Neural crest cell (in vitro differentiated cells): ENCODE measurements around the gene FRMD5. TPM values are rescaled to one million over a fixed set of nuclear protein-coding genes. Genes with fewer than 3 reads are reported as not detected.
"Not testable (repeated sequence)": the region's sequence is repeated elsewhere in the genome, so short reads cannot be mapped to it uniquely, and the experiment has no call there.

Source experiments
- DNase-seq: peaks from one replicate; pipeline ENCODE4 v3.0.0; 2021; ENCODE audit warnings: low read depth, mixed read lengths, low spot score
- H3K27ac Mint-ChIP-seq: one replicate; pipeline ENCODE4 v1.8.0; 2021; ENCODE audit warnings: mild to moderate bottlenecking, mixed read lengths; ENCODE audit not compliant: unreplicated experiment
- H3K27me3 Mint-ChIP-seq: 2 replicates; pipeline ENCODE4 v1.8.0; 2021; ENCODE audit warnings: low read depth, mild to moderate bottlenecking, mixed read lengths
- H3K36me3 Mint-ChIP-seq: 2 replicates; pipeline ENCODE4 v1.8.0; 2021; ENCODE audit warnings: low read depth, mild to moderate bottlenecking, mixed read lengths
- H3K4me1 Mint-ChIP-seq: 2 replicates; pipeline ENCODE4 v1.8.0; 2021; ENCODE audit warnings: mixed read lengths
- H3K4me3 Mint-ChIP-seq: one replicate; pipeline ENCODE4 v1.8.0; 2021; ENCODE audit warnings: mild to moderate bottlenecking, mixed read lengths
- H3K9me3 Mint-ChIP-seq: 2 replicates; pipeline ENCODE4 v1.8.0; 2021; ENCODE audit warnings: mixed read lengths
- total RNA-seq: library from RNA; stranded (reverse); gene quantifications from 2 replicates; pipeline ENCODE4 v1.2.1, GENCODE V29; 2021
- TF ChIP-seq, protein P1 (sequence below): fragments of 200-600 bp; sonication (generic); conservative IDR thresholded peaks from 2 replicates; pipeline ENCODE4 v1.5.0; 2021; ENCODE audit warnings: antibody characterized with exemption, mild to moderate bottlenecking

Gene FRMD5
- total RNA-seq, 1 donor from 2014 or later = 4.3 TPM

DNA sequence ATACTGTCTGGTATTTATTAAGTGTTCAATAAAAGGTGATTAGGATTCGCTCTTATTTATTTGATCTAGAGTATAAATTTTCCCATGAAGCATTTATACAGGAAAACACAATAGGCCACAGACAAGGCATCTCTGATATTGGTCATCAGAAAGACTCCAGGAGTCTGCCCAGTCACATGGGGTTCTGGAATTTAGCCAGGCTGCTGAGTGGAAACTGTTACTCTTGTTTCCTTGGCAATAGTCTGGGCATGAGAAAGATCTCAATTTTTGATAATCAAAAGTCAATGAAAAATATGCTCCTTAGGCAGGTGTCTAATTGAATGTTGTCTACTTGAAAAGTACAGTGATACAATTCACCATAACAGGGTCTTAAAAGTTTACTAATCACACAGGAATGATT, 161.2 kb downstream of the FRMD5 start:
- Mint-ChIP-seq H3K36me3 (no peaks in the 10 kb centered on the region), H3K27ac (no peak overlapping the region)

DNA sequence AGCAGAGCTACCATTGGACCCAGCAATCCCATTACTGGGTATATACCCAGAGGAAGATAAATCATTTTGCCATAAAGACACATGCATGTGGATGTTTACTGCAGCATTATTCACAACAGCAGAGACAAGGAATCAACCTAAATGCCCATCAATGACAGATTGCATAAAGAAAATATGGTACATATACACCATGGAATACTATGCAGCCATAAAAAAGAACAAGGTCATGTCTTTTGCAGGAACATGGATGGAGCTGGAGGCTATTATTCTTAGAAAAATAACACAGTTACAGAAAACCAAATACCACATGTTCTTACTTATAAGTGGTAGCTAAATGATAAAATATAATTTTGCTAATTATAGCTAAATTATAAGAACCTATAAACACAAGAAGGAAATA, 162.3 kb downstream of the FRMD5 start:
- not testable (repeated sequence) for H3K27ac Mint-ChIP-seq, DNase-seq, H3K9me3 Mint-ChIP-seq, H3K4me1 Mint-ChIP-seq, H3K27me3 Mint-ChIP-seq, H3K4me3 Mint-ChIP-seq, H3K36me3 Mint-ChIP-seq

More for the DNA sequence above, 161.2 kb downstream of the FRMD5 start:
- H3K4me1 Mint-ChIP-seq = peaks cover 7% of the 10 kb centered on the region
- DNase-seq = no peak
- H3K9me3 Mint-ChIP-seq = peaks cover 2% of the 10 kb centered on the region
- TF ChIP-seq, protein P1, sequence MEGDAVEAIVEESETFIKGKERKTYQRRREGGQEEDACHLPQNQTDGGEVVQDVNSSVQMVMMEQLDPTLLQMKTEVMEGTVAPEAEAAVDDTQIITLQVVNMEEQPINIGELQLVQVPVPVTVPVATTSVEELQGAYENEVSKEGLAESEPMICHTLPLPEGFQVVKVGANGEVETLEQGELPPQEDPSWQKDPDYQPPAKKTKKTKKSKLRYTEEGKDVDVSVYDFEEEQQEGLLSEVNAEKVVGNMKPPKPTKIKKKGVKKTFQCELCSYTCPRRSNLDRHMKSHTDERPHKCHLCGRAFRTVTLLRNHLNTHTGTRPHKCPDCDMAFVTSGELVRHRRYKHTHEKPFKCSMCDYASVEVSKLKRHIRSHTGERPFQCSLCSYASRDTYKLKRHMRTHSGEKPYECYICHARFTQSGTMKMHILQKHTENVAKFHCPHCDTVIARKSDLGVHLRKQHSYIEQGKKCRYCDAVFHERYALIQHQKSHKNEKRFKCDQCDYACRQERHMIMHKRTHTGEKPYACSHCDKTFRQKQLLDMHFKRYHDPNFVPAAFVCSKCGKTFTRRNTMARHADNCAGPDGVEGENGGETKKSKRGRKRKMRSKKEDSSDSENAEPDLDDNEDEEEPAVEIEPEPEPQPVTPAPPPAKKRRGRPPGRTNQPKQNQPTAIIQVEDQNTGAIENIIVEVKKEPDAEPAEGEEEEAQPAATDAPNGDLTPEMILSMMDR = no peak
- H3K27me3 Mint-ChIP-seq = no peaks in the 10 kb centered on the region
- H3K4me3 Mint-ChIP-seq = no peak overlapping the region

DNA sequence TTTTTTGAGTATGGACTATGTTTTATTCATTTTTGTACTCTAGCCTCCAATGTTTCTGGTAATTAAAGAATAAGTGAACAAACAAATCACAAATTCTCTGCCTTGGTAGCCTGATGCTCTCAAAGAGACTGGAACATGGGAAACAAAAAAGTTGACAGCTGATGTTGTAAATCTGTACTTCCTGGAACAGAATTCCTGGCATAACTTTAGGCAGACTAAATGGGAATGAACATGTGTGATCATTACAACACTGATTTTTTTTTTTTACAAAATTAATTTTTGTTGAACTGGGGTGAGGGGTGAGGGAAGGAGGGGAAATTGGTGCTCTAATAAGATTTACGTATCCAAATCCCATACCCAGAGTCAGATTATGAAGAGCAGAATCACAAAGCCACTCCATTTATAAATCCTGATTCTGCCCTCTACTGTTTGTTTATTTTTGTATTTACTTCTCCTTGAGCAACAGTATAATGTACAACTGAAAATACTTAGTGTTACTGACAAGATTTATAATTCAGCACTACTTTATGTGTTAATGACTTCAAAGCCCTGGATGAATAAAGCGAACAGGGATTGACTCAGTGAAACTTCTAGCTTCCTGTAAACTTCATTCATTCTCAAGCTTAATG, 165.0 kb downstream of the FRMD5 start:
- Mint-ChIP-seq H3K4me3 (no peak overlapping the region), H3K27ac (no peak overlapping the region), H3K27me3 (no peaks in the 10 kb centered on the region), H3K36me3 (no peaks in the 10 kb centered on the region), H3K9me3 (no peaks in the 10 kb centered on the region), H3K4me1 (no peaks in the 10 kb centered on the region)
- no peak for DNase-seq
- TF ChIP-seq, protein P1 = no peak

DNA sequence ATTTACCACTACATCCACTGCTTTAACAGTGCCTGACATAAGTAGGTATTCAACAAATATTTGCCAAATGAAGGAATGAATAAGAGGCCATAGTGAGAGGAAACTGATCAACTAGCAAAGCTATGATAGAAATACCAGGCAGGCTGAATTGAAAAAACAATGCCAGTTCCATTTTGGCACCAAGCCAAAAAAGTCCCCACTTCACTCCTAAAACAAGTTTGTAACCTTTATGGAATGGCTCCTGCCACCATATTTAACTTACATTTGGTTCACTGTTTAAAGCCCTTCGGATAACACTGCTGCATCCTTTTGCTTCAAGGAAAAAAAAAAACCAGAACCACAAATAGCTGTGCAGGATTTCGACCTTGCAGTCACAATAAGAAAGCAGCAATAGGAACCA, 166.1 kb downstream of the FRMD5 start:
- no peaks in the 10 kb centered on the region for H3K4me1 Mint-ChIP-seq
- no peaks in the 10 kb centered on the region for H3K9me3 Mint-ChIP-seq

DNA sequence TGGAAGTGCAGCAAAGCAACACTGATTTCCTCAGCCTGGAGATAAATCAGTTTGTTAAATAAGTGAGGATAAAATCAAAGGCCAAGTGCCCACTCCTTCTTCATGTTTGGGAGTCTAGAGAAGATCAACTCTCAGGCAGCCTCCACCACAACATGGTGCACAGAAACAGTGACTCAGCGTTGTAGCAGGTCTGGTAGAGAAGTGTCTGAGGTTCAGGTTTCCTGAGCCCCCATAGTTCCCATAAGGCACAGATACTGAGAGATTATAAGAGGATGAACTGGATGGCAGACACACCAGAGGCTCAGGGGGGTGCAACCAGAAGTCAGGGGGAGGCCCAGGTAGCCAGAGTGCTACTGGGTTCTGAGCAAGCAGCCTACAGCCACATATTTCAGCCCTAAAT, 166.7 kb downstream of the FRMD5 start:
- TF ChIP-seq, protein P1 = no peak
- DNase-seq = no peak
- no peak overlapping the region for H3K27ac Mint-ChIP-seq
- H3K4me1 Mint-ChIP-seq = no peaks in the 10 kb centered on the region
- H3K9me3 Mint-ChIP-seq = no peaks in the 10 kb centered on the region
- H3K27me3 Mint-ChIP-seq = no peaks in the 10 kb centered on the region
- no peak overlapping the region for H3K4me3 Mint-ChIP-seq
- no peaks in the 10 kb centered on the region for H3K36me3 Mint-ChIP-seq

More for the DNA sequence above, 166.1 kb downstream of the FRMD5 start:
- H3K27ac Mint-ChIP-seq = no peak overlapping the region
- H3K36me3 Mint-ChIP-seq = no peaks in the 10 kb centered on the region
- H3K27me3 Mint-ChIP-seq = no peaks in the 10 kb centered on the region
- TF ChIP-seq, protein P1 = no peak
- no peak for DNase-seq
- H3K4me3 Mint-ChIP-seq = no peak overlapping the region

DNA sequence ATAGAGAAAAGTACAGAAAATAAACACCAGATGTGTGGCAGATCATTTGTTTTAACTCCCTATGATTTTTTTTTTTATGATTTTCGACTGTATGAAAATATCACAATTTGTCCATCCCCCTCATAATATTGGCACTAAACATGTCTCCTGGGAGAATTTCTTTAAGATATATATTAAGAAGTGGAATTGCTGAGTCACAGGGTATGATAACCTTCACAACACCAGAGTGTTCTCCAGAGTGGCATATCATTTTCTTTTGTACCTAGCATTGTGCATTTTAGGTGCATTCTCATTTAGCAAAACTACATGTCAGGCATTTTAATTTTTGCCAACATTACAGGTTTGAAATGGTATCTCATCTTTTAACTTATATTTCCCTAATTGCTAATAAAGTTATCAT, 170.9 kb downstream of the FRMD5 start:
- DNase-seq = no peak
- Mint-ChIP-seq H3K27ac (no peak overlapping the region), H3K36me3 (peaks cover 2% of the 10 kb centered on the region), H3K9me3 (peaks cover 5% of the 10 kb centered on the region), H3K4me1 (no peaks in the 10 kb centered on the region), H3K27me3 (no peaks in the 10 kb centered on the region), H3K4me3 (no peak overlapping the region)
- TF ChIP-seq, protein P1 = no peak
